Right lobe of liver (tissue), 4 donors: ENCODE results near the gene SDF4.

Experiments
- POLR2A ChIP-seq: fragments of 450-650 bp; IDR thresholded peaks from one replicate; pipeline ENCODE4 v1.6.1; 2017; ENCODE audit warnings: antibody characterized with exemption, mild to moderate bottlenecking
- TF ChIP-seq, protein P1 (sequence below), 4 donors: fragments of 200-600 bp in 3 of 4; fragments of 450-650 bp in 1 of 4; IDR thresholded peaks; one replicate each; pipeline versions ENCODE4 v1.5.1 to v1.8.0; 2016 to 2022; ENCODE audit warnings: antibody characterized with exemption in 4 of 4, mild to moderate bottlenecking in 2 of 4
- donor health status: DM: no; HTN: no; CAD: no.
- donor health status: DM: no; HTN: no; CAD: no.
- donor health status: DM: no; HTN: yes; CAD: no.

DNA sequence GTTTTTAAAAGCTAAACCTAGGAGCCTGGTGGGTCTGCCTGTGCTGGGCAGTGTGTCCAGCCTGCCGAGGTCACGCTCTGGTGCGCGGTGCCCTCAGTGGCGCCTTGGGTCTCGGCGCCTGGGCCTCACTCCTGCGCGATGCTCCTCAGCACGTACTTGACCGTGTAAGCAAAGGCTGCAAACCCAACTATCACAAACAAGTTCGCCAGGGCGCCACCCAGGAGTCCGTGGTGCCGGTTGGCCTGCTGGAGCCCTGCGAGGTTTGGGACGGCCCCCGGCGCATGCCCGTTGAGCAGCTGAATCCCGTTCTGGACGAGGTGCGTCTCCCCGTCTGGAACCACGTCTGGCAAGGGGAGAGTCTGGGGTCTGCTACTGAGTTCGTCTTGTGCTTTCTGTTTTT lies 23.3 kb upstream of the SDF4 start:
- TF ChIP-seq, protein P1, sequence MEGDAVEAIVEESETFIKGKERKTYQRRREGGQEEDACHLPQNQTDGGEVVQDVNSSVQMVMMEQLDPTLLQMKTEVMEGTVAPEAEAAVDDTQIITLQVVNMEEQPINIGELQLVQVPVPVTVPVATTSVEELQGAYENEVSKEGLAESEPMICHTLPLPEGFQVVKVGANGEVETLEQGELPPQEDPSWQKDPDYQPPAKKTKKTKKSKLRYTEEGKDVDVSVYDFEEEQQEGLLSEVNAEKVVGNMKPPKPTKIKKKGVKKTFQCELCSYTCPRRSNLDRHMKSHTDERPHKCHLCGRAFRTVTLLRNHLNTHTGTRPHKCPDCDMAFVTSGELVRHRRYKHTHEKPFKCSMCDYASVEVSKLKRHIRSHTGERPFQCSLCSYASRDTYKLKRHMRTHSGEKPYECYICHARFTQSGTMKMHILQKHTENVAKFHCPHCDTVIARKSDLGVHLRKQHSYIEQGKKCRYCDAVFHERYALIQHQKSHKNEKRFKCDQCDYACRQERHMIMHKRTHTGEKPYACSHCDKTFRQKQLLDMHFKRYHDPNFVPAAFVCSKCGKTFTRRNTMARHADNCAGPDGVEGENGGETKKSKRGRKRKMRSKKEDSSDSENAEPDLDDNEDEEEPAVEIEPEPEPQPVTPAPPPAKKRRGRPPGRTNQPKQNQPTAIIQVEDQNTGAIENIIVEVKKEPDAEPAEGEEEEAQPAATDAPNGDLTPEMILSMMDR (IDR thresholded peaks at IDR 0.05) = no peak
- no peak for TF ChIP-seq POLR2A
